Measurements from ENCODE around the gene RAB36. TPM values are rescaled to one million over a fixed set of nuclear protein-coding genes. Genes with fewer than 3 reads are reported as not detected.

RAB36 gene
- total RNA-seq, 4 donors from 2014 or later = 5.0 to 10.8 (median 8.2) TPM

- TF ChIP-seq POLR2AphosphoS5 (IDR thresholded peaks at IDR 0.05) = no peak
- no peak for TF ChIP-seq EP300 (IDR thresholded peaks at IDR 0.05)
- no peak for TF ChIP-seq POLR2A (IDR thresholded peaks at IDR 0.05; ENCODE audit: low read depth)
- no peak for TF ChIP-seq CTCF (IDR thresholded peaks at IDR 0.05)
- Histone ChIP-seq H3K4me3 (no peak overlapping the region), H3K4me1 (peaks cover 0 to 9% (median 9%) of the 10 kb centered on the region in 4 donors), H3K27ac (replicated peaks in 1 of 4) (no peak overlapping the region), H3K27me3 (no peaks in the 10 kb centered on the region), H3K36me3 (peaks cover 0 to 74% (median 27%) of the 10 kb centered on the region in 4 donors), H3K9me3 (no peaks in the 10 kb centered on the region)
- 88% methylated on average over 18 of the region's 19 CpGs for WGBS
- DNase-seq (ENCODE audit: extremely low spot score) = no peak
- intact Hi-C loops (cut with DNase I) = no loop called here
Observed at GRCh38 chr22:23152238-23153114, 7.2 kb downstream of the RAB36 start.

- 91% methylated on average over 6 of the region's 7 CpGs for WGBS
- intact Hi-C loops (cut with DNase I) = no loop called here
Observed at GRCh38 chr22:23153994-23154393, 8.7 kb downstream of the RAB36 start.

GRCh38 chr22:23154461-23154860 lies 9.2 kb downstream of the RAB36 start:
- H3K27ac ChIP-seq (replicated peaks in 1 of 4) = no peak overlapping the region
- H3K9me3 ChIP-seq = no peaks in the 10 kb centered on the region
- intact Hi-C loops (cut with DNase I) = no loop called here
- WGBS = 93% methylated on average over 5 of the region's 5 CpGs
- TF ChIP-seq POLR2A (IDR thresholded peaks at IDR 0.05; ENCODE audit: low read depth) = no peak
- no peak for TF ChIP-seq POLR2AphosphoS5 (IDR thresholded peaks at IDR 0.05)
- TF ChIP-seq EP300 (IDR thresholded peaks at IDR 0.05) = no peak
- TF ChIP-seq CTCF (IDR thresholded peaks at IDR 0.05) = no peak
- no peaks in the 10 kb centered on the region for H3K27me3 ChIP-seq
- H3K4me1 ChIP-seq = no peaks in the 10 kb centered on the region
- H3K4me3 ChIP-seq = no peak overlapping the region
- peaks cover 0 to 79% (median 27%) of the 10 kb centered on the region in 4 donors for H3K36me3 ChIP-seq
- no peak for DNase-seq (ENCODE audit: extremely low spot score)

More at GRCh38 chr22:23153994-23154393, 8.7 kb downstream of the RAB36 start:
- Histone ChIP-seq H3K9me3 (no peaks in the 10 kb centered on the region), H3K36me3 (peaks cover 0 to 79% (median 27%) of the 10 kb centered on the region in 4 donors), H3K27me3 (no peaks in the 10 kb centered on the region), H3K4me1 (no peaks in the 10 kb centered on the region), H3K4me3 (no peak overlapping the region), H3K27ac (replicated peaks in 1 of 4) (no peak overlapping the region)
- TF ChIP-seq POLR2AphosphoS5 (IDR thresholded peaks at IDR 0.05) = no peak
- TF ChIP-seq CTCF (IDR thresholded peaks at IDR 0.05) = no peak
- TF ChIP-seq EP300 (IDR thresholded peaks at IDR 0.05) = no peak
- TF ChIP-seq POLR2A (IDR thresholded peaks at IDR 0.05; ENCODE audit: low read depth) = no peak
- no peak for DNase-seq (ENCODE audit: extremely low spot score)

- no peaks in the 10 kb centered on the region for H3K4me1 ChIP-seq
- no peaks in the 10 kb centered on the region for H3K27me3 ChIP-seq
- TF ChIP-seq POLR2AphosphoS5 (IDR thresholded peaks at IDR 0.05) = no peak
- no peak for TF ChIP-seq POLR2A (IDR thresholded peaks at IDR 0.05; ENCODE audit: low read depth)
- no peak for TF ChIP-seq CTCF (IDR thresholded peaks at IDR 0.05)
- no peak for TF ChIP-seq EP300 (IDR thresholded peaks at IDR 0.05)
- peaks cover 0 to 79% (median 25%) of the 10 kb centered on the region in 4 donors for H3K36me3 ChIP-seq
- H3K4me3 ChIP-seq = no peak overlapping the region
- intact Hi-C loops (cut with DNase I) = no loop called here
- no peak overlapping the region for H3K27ac ChIP-seq (replicated peaks in 1 of 4)
- DNase-seq (ENCODE audit: extremely low spot score) = no peak
- no peaks in the 10 kb centered on the region for H3K9me3 ChIP-seq
- WGBS = 98% methylated on average over 3 of the region's 3 CpGs
Observed at GRCh38 chr22:23155143-23155542, 9.9 kb downstream of the RAB36 start.

Data from esophagus muscularis mucosa (tissue), 4 donors.